Activated T-helper 2 cell treated with anti-CD3 and anti-CD28 coated beads, Interferon-gamma antibody, Interleukin-2, Interleukin-4, amounts not matched to agents 10 μg/mL and 5 μg/mL and 100 μg/mL, durations not matched to agents 14 hours and 24 hours and 36 hours (primary cell): ENCODE data around the gene HOXD8. TPM values are rescaled to one million over a fixed set of nuclear protein-coding genes. Genes with fewer than 3 reads are reported as not detected.

Experiments used
- DNase-seq: peaks from one replicate; pipeline ENCODE4 v3.0.0; 2021; ENCODE audit warnings: low spot score
- H3K27ac Mint-ChIP-seq: one replicate; pipeline ENCODE4 v1.8.0; 2021; ENCODE audit warnings: mixed read lengths
- H3K27me3 Mint-ChIP-seq: one replicate; pipeline ENCODE4 v1.8.0; 2021; ENCODE audit warnings: low read depth, mixed read lengths
- H3K36me3 Mint-ChIP-seq: one replicate; pipeline ENCODE4 v1.8.0; 2021; ENCODE audit warnings: low read depth, mixed read lengths
- H3K4me1 Mint-ChIP-seq: one replicate; pipeline ENCODE4 v1.8.0; 2021; ENCODE audit warnings: low read depth, mixed read lengths
- H3K4me3 Mint-ChIP-seq: one replicate; pipeline ENCODE4 v1.8.0; 2021; ENCODE audit warnings: low read depth, mild to moderate bottlenecking, moderate library complexity, mixed read lengths
- H3K9me3 Mint-ChIP-seq: one replicate; pipeline ENCODE4 v1.8.0; 2021; ENCODE audit warnings: mixed read lengths
- intact Hi-C: fragments of 100-400 bp; cut with micrococcal nuclease; formaldehyde crosslinking; loops from one replicate; pipeline ENCODE4 v1.15.1; 2023
- total RNA-seq: library from RNA; stranded (reverse); gene quantifications from 2 replicates; pipeline ENCODE4 v1.2.3, GENCODE V29; 2022

Gene HOXD8
- not detected in 2 replicates for total RNA-seq

DNA sequence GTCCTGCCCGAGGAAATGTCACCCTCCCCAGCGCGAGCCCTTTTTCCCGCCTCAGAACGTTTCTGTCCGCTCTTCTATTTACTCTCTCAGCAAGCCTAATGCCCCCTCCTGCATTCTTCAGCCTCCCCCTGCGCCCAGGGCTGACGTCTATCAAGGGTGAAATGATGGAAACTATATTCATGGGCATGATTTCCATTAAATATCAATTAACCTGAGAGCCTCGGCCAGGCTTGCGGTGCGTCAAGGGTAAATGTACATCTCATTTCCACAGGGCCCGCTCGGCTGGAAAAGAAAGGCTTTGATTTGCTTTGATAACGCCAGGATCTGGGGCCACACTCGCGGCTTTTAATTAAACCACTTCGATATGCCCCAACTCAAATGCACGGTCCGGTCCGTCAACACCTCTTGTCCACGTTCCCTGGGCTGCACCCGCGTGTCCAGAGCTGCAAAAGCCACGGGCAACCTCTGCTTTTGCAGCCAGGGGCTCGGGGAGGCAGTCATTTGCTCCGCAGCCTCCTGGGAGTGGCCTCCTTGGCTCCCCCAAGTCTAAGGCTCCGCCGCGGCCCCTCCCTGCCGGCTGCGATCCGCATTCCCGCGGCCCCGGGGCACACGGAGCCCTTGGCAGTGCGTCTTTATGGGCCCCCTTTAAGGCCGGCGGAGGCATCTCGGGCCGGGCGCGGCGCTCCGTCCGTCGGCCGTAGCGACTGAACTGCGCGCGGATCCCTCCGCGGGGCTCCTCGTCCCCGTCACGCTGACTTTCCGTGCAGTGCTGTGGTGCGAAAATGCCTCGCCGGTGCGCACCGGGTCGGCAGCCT, at the start of gene HOXD8:
HOXD8 (plus strand) TSS at position 724 of the 815 bp plus-strand sequence. CDS start 662 bp downstream, outside the sequence.
- DNase-seq = no peak
- intact Hi-C loops = loop anchor here (2.0 to 10.0 kb wide), 4 partner anchors 18 to 1794 kb away; partner anchors contain the start of gene SP9
- Mint-ChIP-seq H3K9me3 (no peaks in the 10 kb centered on the region), H3K36me3 (no peaks in the 10 kb centered on the region), H3K4me3 (no peak within 1 kb of the TSS), H3K4me1 (peaks cover 12% of the 10 kb centered on the region), H3K27me3 (peaks cover 79% of the 10 kb centered on the region), H3K27ac (peak within 1 kb of the TSS; percentile 63)

DNA sequence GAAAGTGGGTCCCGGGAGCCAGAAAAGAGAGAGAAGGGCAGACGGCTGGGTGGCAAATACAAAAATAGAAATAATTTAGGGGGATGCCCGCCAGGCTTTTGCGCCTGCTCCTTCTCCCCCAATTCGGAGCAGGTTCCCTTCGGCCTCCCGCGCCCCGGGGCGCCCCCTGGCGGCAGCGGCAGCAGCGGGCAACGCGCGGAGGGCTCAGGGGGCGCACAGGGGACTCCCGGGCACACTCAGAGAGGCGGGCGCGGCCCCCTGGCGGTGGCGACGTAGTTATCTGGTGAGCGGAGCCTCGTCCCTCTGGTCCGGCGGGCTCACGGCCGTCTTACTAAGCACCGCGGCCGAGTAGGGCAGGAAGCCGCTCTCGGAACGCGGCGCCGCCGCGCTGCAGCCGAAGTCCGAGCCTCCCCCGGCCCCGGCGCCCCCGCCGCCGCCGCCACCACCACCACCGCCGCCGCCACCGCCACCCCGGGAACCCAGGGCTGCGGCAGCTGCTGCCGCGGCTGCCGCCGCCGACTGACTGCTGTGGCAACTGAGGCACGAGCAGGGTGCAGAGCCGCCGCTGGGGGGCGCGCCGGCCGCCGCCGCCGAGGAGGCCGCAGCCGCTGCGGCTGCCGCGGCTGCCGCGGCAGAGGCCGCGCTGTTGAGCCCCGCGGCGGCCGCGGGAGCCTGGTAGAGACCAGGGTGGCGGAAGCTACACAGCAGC, 49.5 kb upstream of the HOXD8 start:
- intact Hi-C loops = loop anchor here (2.0 to 5.0 kb wide), 3 partner anchors 31 to 1743 kb away; no protein-coding TSS in a partner anchor
- H3K9me3 Mint-ChIP-seq = peaks cover 3% of the 10 kb centered on the region
- H3K36me3 Mint-ChIP-seq = peaks cover 4% of the 10 kb centered on the region
- H3K27ac Mint-ChIP-seq = peak overlapping the region; percentile 76
- DNase-seq = no peak
- H3K4me1 Mint-ChIP-seq = peaks cover 5% of the 10 kb centered on the region
- H3K4me3 Mint-ChIP-seq = no peak overlapping the region
- H3K27me3 Mint-ChIP-seq = peaks cover 69% of the 10 kb centered on the region

DNA sequence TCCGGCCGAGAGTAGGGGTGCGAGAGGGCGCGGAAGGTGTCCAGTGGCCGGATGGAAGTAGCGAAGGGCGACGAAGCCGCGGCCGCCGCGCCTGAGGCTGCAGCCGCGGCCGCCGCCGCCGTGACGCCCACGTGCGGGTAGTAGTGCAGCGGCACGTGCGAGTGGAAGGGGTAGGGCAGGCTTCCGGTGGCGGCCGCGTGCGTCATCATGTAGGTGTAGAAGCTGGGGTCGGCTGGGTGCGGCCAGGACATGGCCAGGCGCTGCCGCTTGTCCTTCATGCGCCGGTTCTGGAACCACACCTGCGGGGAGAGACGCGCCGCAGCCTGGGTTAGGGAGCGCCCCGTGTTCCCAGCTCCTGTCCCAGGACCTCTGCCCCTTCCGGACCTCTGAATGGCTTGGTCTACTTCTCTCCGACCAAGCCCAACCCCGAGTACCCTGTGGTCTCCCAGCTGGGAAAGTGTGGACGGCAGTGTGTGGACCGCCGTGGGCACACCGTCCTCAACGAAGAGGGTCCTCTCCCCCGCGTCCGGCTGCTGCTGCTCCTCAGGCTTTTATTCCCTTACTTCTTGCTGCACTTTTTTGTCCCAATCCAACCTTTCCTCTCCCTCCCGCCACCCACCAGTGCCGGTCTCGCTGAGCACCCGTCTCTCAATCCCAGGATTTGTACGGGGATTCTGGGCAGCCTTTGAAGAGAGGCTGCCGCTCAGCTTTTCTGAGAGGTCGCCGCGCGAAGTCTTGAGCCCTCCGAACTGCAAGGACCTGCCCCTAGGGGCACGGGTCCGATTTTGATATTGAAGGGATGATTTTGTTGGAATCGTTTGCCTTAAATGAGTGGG, 48.7 kb upstream of the HOXD8 start:
- Mint-ChIP-seq H3K9me3 (peaks cover 3% of the 10 kb centered on the region), H3K4me3 (no peak overlapping the region), H3K27me3 (peaks cover 65% of the 10 kb centered on the region), H3K36me3 (peaks cover 4% of the 10 kb centered on the region), H3K27ac (peak overlapping the region; percentile 38), H3K4me1 (peaks cover 5% of the 10 kb centered on the region)
- intact Hi-C loops = loop anchor here (2.0 kb wide), 1 partner anchor 82 kb away; no protein-coding TSS in a partner anchor
- DNase-seq = no peak

DNA sequence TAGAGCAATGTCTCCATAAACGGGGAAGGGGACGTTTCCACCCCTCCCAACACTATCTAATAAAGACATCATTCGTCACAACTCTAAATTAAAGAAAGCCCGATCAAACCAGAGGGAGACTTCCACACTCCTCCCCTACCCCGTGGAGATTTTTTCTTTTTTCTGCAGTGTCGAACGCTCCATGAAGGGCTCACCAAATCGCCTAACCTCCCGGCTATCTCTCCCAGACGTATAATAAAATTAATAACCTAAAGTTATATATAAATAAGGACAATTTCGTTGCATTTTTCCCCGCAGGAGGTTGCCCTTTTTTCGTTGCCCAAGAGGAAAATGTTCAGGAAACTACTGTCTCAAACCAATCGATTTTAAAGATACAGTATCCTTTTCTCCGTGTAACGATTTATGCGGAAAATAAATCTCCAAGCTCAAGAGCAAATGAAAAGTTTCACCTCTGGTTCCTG, 48.1 kb upstream of the HOXD8 start:
- intact Hi-C loops = loop anchor here (2.0 kb wide), 1 partner anchor 81 kb away; no protein-coding TSS in a partner anchor
- Mint-ChIP-seq H3K27me3 (peaks cover 63% of the 10 kb centered on the region), H3K4me3 (no peak overlapping the region), H3K36me3 (peaks cover 4% of the 10 kb centered on the region), H3K4me1 (peaks cover 5% of the 10 kb centered on the region), H3K27ac (peak overlapping the region; percentile 46), H3K9me3 (peaks cover 3% of the 10 kb centered on the region)
- no peak for DNase-seq

DNA sequence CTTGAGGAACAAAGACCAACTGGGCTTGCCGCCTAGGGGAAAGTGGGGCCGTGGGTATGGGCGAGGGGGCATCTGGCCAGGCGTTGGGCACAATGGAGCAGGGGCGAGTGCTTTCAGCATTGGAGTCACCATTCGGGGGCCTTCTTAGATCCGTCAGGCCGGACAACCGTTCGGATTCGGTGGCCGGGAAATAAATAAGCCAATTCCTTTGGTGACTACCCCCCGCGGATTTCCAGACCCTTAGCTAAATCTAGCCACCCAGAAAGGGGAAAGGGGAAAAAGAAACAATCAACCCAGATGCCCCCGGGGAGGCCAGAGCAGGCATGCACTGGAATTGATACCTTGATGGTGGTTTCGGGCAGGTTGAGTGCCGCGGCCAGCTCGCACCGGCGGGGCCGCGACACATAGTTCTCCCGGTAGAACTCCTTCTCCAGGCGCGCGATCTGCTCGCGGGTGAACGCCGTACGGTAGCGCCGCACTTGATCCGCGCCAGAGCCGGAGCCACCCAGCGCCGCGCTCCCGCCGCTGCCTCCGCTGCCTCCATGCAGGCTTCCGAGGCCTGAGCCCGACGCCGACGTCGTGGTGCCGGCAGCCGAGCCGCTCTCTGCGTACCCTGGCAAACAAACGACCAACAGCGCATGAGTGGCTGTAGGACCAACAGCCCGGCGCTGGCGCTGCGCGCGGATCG, 47.5 kb upstream of the HOXD8 start:
- Mint-ChIP-seq H3K27me3 (peaks cover 65% of the 10 kb centered on the region), H3K4me1 (peaks cover 5% of the 10 kb centered on the region), H3K9me3 (peaks cover 3% of the 10 kb centered on the region), H3K36me3 (peaks cover 4% of the 10 kb centered on the region), H3K4me3 (no peak overlapping the region), H3K27ac (peak overlapping the region; percentile 46)
- intact Hi-C loops = loop anchor here (2.0 kb wide), 2 partner anchors 15 to 81 kb away; no protein-coding TSS in a partner anchor
- DNase-seq = no peak

DNA sequence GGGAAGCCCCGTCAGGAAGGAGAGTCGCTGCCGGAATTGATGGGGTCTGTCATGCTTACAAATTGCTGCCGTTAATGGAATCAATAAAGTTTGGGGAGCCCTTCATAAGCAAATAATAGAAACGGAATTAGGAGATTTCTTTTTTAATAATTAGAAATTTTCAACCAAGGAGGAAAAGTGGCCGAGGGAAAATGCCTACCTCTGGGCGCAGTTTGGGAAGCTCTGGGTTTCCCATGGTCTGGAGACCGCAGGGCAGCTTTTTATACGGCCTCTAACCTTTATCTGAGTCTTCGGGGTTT, 47.0 kb upstream of the HOXD8 start:
- H3K27me3 Mint-ChIP-seq = peaks cover 66% of the 10 kb centered on the region
- H3K9me3 Mint-ChIP-seq = peaks cover 3% of the 10 kb centered on the region
- H3K27ac Mint-ChIP-seq = no peak overlapping the region
- H3K4me1 Mint-ChIP-seq = peaks cover 5% of the 10 kb centered on the region
- no peak overlapping the region for H3K4me3 Mint-ChIP-seq
- DNase-seq = no peak
- intact Hi-C loops = loop anchor here (2.0 kb wide), 1 partner anchor 14 kb away; no protein-coding TSS in a partner anchor
- peaks cover 4% of the 10 kb centered on the region for H3K36me3 Mint-ChIP-seq

DNA sequence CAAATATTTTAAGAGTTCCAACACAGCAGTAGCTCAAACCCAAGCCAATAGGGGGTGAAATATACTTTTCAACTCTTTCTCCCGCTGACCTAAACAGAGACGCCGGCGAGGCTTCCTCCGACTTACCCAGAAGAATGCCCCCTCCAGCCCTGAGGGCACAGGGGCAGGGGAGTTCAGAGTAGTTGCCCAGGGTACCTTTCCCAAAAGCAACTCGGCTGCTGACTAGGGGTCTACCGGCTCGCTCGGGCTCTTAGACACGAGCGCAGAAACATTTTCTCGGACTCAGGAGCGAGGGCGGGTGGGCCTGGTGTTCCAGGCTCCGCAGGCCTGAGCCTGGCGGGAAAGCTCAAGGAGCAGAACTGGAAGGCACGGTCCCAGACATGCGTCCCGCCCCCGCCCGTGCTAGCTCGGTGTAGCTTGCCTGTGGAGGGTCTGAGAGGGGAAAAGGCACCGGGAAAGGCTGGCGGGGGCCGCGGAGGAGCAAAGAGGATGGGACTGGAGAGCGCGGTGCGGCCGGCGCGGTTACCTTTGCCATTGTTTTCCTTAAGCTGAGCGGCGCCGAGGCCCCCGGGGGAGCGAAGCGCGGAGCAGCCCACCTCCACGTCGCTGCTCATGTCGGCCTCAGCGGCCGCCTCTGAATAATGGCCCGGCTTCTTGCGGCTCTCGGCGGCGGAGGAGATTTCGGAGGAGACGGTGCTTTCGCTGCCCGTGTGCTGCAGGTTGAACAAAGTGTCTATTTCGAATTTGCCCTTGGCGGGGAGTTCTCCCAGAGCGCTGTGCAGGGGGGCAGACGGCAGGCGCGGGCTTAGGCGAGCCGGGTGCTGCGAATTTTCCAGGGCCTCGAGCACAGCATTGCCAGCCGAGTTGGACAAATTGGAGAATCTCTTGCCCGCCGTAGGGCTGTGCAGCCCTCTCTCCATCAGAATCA, 46.4 kb upstream of the HOXD8 start:
- Mint-ChIP-seq H3K9me3 (peaks cover 3% of the 10 kb centered on the region), H3K4me3 (no peak overlapping the region), H3K4me1 (peaks cover 5% of the 10 kb centered on the region), H3K36me3 (peaks cover 4% of the 10 kb centered on the region), H3K27me3 (peaks cover 72% of the 10 kb centered on the region), H3K27ac (peak overlapping the region; percentile 33)
- no peak for DNase-seq
- intact Hi-C loops = loop anchor here (2.0 kb wide), 1 partner anchor 14 kb away; no protein-coding TSS in a partner anchor

DNA sequence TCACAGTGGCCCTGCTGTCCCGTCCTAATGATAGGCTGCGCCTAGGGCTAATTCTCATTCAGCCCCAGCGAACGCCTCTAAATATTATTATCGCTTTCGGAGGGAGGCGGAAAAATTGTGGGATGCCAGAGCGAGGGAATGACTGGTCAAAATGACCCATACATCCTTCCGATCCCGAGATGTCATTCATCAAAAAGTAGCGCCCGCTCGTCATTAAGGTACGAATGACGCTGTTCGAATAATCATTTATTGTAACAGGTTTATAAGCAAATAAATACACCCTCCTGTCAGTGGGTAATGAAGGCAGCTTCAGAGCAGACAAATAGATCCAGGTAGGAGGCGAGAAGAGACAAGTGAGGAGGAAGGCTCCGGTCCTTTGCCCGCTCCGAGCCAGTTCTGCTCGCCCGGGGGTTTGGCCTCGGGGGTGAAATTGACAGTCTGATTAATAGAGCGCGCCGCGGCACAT, 45.7 kb upstream of the HOXD8 start, which contains the start of gene EVX2:
EVX2 (minus strand) TSS at position 167 of the 466 bp plus-strand sequence. CDS start 186 bp downstream, outside the sequence.
- H3K27me3 Mint-ChIP-seq = peaks cover 73% of the 10 kb centered on the region
- peaks cover 8% of the 10 kb centered on the region for H3K4me1 Mint-ChIP-seq
- DNase-seq = no peak
- no peak within 1 kb of the TSS for H3K4me3 Mint-ChIP-seq
- H3K9me3 Mint-ChIP-seq = peaks cover 3% of the 10 kb centered on the region
- peak within 1 kb of the TSS; percentile 33 for H3K27ac Mint-ChIP-seq
- peaks cover 4% of the 10 kb centered on the region for H3K36me3 Mint-ChIP-seq
- intact Hi-C loops = loop anchor here (2.0 kb wide), 1 partner anchor 13 kb away; no protein-coding TSS in a partner anchor

DNA sequence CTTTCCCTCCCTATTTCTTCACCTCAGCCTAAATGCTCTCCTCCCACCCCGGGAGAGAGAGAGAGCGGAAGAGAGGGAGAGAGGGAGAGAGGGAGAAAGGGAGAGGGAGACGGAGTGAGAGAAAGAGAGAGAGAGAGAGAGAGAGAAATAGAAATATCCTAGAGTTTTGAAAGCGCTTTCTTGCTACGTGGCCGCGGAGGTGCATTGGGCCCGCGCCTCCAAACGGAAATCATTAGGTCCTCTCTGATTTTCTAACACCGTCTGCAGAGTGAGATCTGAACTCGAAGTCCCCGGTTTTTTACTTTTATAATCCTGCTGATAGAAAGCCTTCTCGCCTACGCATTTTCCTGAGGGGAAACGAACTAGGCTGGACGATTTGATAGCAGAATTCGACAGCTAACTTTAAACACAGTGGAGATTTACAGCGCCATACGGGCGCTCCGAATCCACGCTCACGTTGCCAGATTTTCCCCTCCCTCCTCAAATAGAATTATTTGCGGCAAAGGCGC, 44.8 kb upstream of the HOXD8 start:
- intact Hi-C loops = no loop called here
- no peaks in the 10 kb centered on the region for H3K36me3 Mint-ChIP-seq
- no peak for DNase-seq

DNA sequence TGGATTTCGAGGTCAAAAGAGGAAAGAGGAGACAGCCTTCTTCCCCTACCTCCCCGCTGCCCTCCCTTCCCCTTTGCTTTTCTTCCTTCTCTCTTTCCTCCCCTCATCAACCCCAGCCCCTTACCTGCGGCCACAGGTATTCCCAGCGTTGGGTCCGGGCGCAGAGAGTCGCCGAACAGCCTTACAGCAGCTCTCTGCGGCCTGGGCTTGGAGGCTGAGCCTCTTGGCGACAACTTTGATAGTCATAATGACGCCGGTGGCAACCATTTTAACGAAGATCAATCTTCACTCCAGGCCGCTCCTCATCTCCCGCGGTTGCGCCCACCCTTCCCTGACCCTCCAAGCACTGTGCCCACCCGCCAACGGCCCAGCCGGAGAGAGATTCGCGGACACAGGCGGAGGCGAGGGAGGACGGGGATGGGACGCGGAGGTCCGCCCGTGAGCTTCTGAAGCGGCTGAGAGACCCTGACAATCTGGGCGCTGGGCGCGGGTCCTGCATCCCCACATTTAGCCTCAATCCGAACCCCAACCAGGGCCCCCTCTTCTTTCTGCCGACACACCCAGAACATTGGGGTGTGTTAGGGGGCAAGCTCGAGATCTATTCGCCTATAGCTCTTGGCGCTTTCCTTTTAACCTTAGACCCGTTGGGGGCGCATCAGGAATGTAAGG, 44.3 kb upstream of the HOXD8 start:
- Mint-ChIP-seq H3K36me3 (no peaks in the 10 kb centered on the region), H3K9me3 (no peaks in the 10 kb centered on the region), H3K4me1 (peaks cover 4% of the 10 kb centered on the region), H3K4me3 (no peak overlapping the region), H3K27me3 (peaks cover 78% of the 10 kb centered on the region), H3K27ac (peak overlapping the region; percentile 4)
- no peak for DNase-seq
- intact Hi-C loops = no loop called here

More for the DNA sequence above, 44.8 kb upstream of the HOXD8 start:
- Mint-ChIP-seq H3K27ac (peak overlapping the region; percentile 7), H3K9me3 (no peaks in the 10 kb centered on the region), H3K4me1 (peaks cover 4% of the 10 kb centered on the region), H3K4me3 (no peak overlapping the region), H3K27me3 (peaks cover 73% of the 10 kb centered on the region)
